ENCODE measurements around the gene TRAPPC1. TPM values are rescaled to one million over a fixed set of nuclear protein-coding genes. Genes with fewer than 3 reads are reported as not detected.

TRAPPC1 gene
- total RNA-seq, 2 donors from 2014 or later = 10.5 to 40.0 TPM

- DNase-seq = no peak
- H3K4me1 ChIP-seq = peaks cover 20% of the 10 kb centered on the region
- TF ChIP-seq, protein P1, sequence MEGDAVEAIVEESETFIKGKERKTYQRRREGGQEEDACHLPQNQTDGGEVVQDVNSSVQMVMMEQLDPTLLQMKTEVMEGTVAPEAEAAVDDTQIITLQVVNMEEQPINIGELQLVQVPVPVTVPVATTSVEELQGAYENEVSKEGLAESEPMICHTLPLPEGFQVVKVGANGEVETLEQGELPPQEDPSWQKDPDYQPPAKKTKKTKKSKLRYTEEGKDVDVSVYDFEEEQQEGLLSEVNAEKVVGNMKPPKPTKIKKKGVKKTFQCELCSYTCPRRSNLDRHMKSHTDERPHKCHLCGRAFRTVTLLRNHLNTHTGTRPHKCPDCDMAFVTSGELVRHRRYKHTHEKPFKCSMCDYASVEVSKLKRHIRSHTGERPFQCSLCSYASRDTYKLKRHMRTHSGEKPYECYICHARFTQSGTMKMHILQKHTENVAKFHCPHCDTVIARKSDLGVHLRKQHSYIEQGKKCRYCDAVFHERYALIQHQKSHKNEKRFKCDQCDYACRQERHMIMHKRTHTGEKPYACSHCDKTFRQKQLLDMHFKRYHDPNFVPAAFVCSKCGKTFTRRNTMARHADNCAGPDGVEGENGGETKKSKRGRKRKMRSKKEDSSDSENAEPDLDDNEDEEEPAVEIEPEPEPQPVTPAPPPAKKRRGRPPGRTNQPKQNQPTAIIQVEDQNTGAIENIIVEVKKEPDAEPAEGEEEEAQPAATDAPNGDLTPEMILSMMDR (IDR thresholded peaks at IDR 0.05) = no peak
- no peak for TF ChIP-seq POLR2A (IDR thresholded peaks at IDR 0.05)
- WGBS, 2 donors = 58 to 79% methylated on average over 2 to 3 of the region's 3 CpGs
- H3K27ac ChIP-seq = no peak overlapping the region
- H3K27me3 ChIP-seq = no peaks in the 10 kb centered on the region
- H3K9me3 ChIP-seq = no peaks in the 10 kb centered on the region
- H3K36me3 ChIP-seq (replicated peaks in 1 of 2; ENCODE audit: insufficient read depth in 1 of 2, low read depth in 2 of 2) = no peaks in the 10 kb centered on the region
- no peak for ATAC-seq
- intact Hi-C loops (cut with DNase I) = no loop called here
- no peak overlapping the region for H3K4me3 ChIP-seq
These were observed 4.2 kb downstream of the TRAPPC1 start for GRCh38 chr17:7927596-7927995.

DNA sequence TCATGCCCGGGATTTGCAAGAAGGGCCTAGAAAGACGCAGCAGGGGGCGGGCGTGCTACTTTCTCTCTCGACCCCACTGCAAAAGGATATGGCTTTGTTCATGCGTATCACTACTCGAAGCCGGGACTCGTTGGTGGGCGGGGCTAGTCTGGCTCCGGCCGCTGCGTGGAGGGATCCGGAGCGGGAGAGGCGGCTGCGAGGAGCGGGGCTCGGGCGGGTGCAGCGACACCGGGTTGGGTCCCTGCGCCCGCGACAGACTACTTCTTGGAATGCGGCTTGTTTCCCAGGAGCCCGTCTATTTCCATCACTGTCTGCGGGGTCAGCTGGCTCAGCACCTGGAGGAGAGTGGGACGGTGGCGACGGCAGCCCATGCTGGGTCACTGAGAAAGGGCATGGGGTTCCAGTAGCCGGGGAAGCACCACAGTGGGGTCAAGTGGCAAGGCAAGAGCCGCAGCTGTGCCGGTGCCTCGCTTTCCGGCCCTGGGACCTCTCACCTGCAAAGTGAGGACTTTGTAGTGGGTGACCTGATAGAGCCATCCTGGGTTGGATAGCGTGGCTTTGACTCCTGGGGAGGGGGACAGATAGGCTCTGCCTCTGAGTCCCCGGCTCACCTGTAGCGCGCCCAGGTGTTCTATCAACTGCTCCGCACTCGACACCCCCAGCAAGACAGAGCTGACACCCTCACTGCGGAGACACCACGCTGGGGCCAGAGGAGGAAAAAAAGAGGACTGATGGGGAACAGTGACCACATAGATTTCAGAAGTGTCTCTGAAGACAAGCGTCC lies 8.7 kb downstream of the TRAPPC1 start:
- Histone ChIP-seq H3K27me3 (no peaks in the 10 kb centered on the region), H3K4me3 (peak overlapping the region in 1 of 2 donors; percentile 0), H3K9me3 (no peaks in the 10 kb centered on the region), H3K36me3 (replicated peaks in 1 of 2; ENCODE audit: insufficient read depth in 1 of 2, low read depth in 2 of 2) (no peaks in the 10 kb centered on the region), H3K27ac (peak overlapping the region; percentile 10 to 64 (median 54)), H3K4me1 (peaks cover 13% of the 10 kb centered on the region)
- peak; percentile 84 to 90 (median 88) for DNase-seq
- peak; percentile 96 for ATAC-seq
- intact Hi-C loops (cut with DNase I) = no loop called here
- WGBS, 2 donors = 21 to 22% methylated on average over 31 to 45 of the region's 45 CpGs
- peak; percentile 33 to 81 (median 79) for TF ChIP-seq POLR2A (IDR thresholded peaks at IDR 0.05)
- TF ChIP-seq, protein P1 (IDR thresholded peaks at IDR 0.05) = no peak

DNA sequence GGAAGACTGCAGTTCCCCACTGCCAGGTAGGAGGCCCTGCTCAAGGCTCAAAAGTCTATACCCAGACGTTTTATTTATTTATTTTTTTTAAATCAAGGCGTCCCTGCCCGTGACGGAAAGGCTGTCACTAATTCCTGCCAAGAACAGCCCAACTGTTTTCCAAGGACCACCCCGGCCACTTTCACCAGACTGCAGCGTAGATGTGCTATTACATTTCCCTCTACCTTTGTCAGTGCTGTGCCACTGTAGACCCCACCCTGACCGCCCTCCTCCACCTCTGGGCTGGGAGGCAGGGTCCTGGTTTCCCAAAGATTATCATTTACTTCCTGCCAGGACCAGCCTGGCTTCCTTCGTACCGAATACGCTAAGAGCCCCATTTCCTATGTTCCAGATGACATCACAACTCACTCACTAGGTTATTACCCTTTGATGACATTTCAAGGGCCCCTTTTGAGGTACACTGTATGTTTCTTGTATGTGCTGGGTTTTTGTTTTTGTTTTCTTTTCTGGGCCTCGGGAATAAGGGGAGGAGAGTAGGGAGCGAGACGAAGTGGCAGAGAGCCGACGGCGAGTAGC lies 9.4 kb downstream of the TRAPPC1 start:
- WGBS, 2 donors = 35 to 36% methylated on average over 16 of the region's 16 CpGs
- ATAC-seq (peak; percentile 11), DNase-seq (no peak)
- Histone ChIP-seq H3K9me3 (no peaks in the 10 kb centered on the region), H3K4me3 (peak overlapping the region in 1 of 2 donors; percentile 0), H3K27ac (peak overlapping the region; percentile 10 to 64 (median 54)), H3K4me1 (peaks cover 13% of the 10 kb centered on the region), H3K27me3 (no peaks in the 10 kb centered on the region), H3K36me3 (replicated peaks in 1 of 2; ENCODE audit: insufficient read depth in 1 of 2, low read depth in 2 of 2) (no peaks in the 10 kb centered on the region)
- no peak for TF ChIP-seq POLR2A (IDR thresholded peaks at IDR 0.05)
- TF ChIP-seq, protein P1 (IDR thresholded peaks at IDR 0.05) = peak in 1 of 7 experiments; percentile 1
- intact Hi-C loops (cut with DNase I) = no loop called here

GRCh38 chr17:7916808-7917207 lies 14.9 kb downstream of the TRAPPC1 start:
- no peak for TF ChIP-seq POLR2A (IDR thresholded peaks at IDR 0.05)
- TF ChIP-seq, protein P1 (IDR thresholded peaks at IDR 0.05) = no peak
- no peak overlapping the region for H3K27ac ChIP-seq
- peaks cover 23% of the 10 kb centered on the region for H3K4me1 ChIP-seq
- H3K4me3 ChIP-seq = no peak overlapping the region
- no peaks in the 10 kb centered on the region for H3K36me3 ChIP-seq (replicated peaks in 1 of 2; ENCODE audit: insufficient read depth in 1 of 2, low read depth in 2 of 2)
- no peaks in the 10 kb centered on the region for H3K9me3 ChIP-seq
- no peaks in the 10 kb centered on the region for H3K27me3 ChIP-seq
- no peak for ATAC-seq
- peak in 1 of 4 donors; percentile 11 for DNase-seq
- WGBS, 2 donors = 80 to 96% methylated on average over 2 of the region's 2 CpGs
- intact Hi-C loops (cut with DNase I) = no loop called here
